ENCODE measurements around the gene MCF2L.

- TF ChIP-seq CTCF (IDR thresholded peaks at IDR 0.05; ENCODE audit: low read depth, low read length): no peak
- TF ChIP-seq EZH2phosphoT487 (IDR thresholded peaks at IDR 0.05; ENCODE audit: low read depth): no peak
These were observed 39.8 kb downstream of the MCF2L start for GRCh38 chr13:113008851-113009250.

All from OCI-LY3 (cell line).